Breast epithelium (tissue), 4 donors: ENCODE data around the gene BBS9. TPM values are rescaled to one million over a fixed set of nuclear protein-coding genes. Genes with fewer than 3 reads are reported as not detected.

Experiments used
- DNase-seq, 2 donors: peaks; one replicate each; pipeline ENCODE4 v3.0.0-alpha.2; 2019; ENCODE audit warnings: low spot score in 2 of 2
- H3K27ac ChIP-seq, 2 donors: fragments of 200-600 bp; sonication (generic) in 1 of 2; one replicate each; pipeline ENCODE4 v1.5.1; 2016 to 2019; ENCODE audit warnings: mild to moderate bottlenecking in 1 of 2
- H3K27me3 ChIP-seq, 2 donors: fragments of 200-600 bp; sonication (generic) in 1 of 2; one replicate each; pipeline versions ENCODE4 v1.5.1 to v1.6.0; 2017 to 2019; ENCODE audit warnings: control low read depth in 1 of 2, mild to moderate bottlenecking in 1 of 2
- H3K36me3 ChIP-seq: fragments of 200-600 bp; one replicate; pipeline ENCODE4 v1.5.1; 2019
- H3K4me1 ChIP-seq, 2 donors: fragments of 200-600 bp; sonication (generic); one replicate each; pipeline ENCODE4 v1.5.1; 2016 to 2019; ENCODE audit warnings: control low read depth in 1 of 2
- H3K4me3 ChIP-seq, 3 donors: fragments of 200-600 bp; sonication (generic); 1 replicate in 2 of 3; 2 replicates in 1 of 3; pipeline ENCODE4 v1.5.1; 2016 to 2019; ENCODE audit warnings: mild to moderate bottlenecking in 3 of 3, moderate library complexity in 2 of 3
- H3K9me3 ChIP-seq, 2 donors: fragments of 200-600 bp; sonication (generic) in 1 of 2; one replicate each; pipeline ENCODE4 v1.5.1; 2016 to 2019; ENCODE audit warnings: control low read depth in 1 of 2
- CTCF ChIP-seq, 3 donors: fragments of 450-650 bp; IDR thresholded peaks; one replicate each; pipeline ENCODE4 v1.5.1; 2016 to 2017; ENCODE audit warnings: antibody characterized with exemption in 3 of 3, mild to moderate bottlenecking in 3 of 3, moderate library complexity in 3 of 3
- POLR2A ChIP-seq: fragments of 450-650 bp; IDR thresholded peaks from one replicate; pipeline ENCODE4 v1.6.1; 2016; ENCODE audit warnings: antibody characterized with exemption, mild to moderate bottlenecking, moderate library complexity
- POLR2AphosphoS5 ChIP-seq, 3 donors: sonication (generic); formaldehyde crosslinking; IDR thresholded peaks; one replicate each; pipeline ENCODE4 v1.6.1; 2017; ENCODE audit warnings: antibody characterized with exemption in 3 of 3
- intact Hi-C: fragments of 100-400 bp; cut with DNase I; formaldehyde crosslinking; loops from one replicate; pipeline ENCODE4 v1.15.1; 2023; ENCODE audit warnings: low total_unique reads
- total RNA-seq, 3 donors: library from RNA; depleted of rRNA; stranded (reverse); fragments of >200 nt; gene quantifications; one replicate each; pipeline ENCODE4 v1.1.0, GENCODE V29; 2016

BBS9 gene
- total RNA-seq, 3 donors from 2014 or later = 27.4 to 49.5 (median 43.6) TPM

GRCh38 chr7:33590916-33591315 lies 461.6 kb downstream of the BBS9 start:
- DNase-seq = no peak
- TF ChIP-seq POLR2A = no peak
- no peak for TF ChIP-seq CTCF (IDR thresholded peaks at IDR 0.05)
- TF ChIP-seq POLR2AphosphoS5 (IDR thresholded peaks at IDR 0.05) = no peak
- intact Hi-C loops = no loop called here

DNA sequence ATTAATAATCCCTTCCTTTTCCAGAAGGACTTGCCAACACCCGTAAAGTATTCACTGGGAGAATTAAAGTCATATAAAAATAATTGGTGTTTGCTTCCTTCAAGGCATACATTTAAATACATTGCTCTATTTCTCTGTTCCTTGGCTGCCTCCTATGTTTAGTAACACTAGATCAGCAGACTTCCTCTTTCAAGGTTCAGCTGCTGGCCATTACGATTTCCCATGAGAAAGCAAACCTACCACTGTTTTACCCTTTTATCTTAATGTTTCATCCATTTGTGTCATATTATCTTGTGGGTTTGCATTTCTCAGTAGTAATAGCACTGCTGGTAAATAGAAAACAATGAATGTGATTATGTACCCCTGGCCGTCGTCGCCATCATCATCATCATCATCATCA lies 462.1 kb downstream of the BBS9 start:
- intact Hi-C loops = no loop called here
- no peak overlapping the region for H3K27ac ChIP-seq
- no peaks in the 10 kb centered on the region for H3K27me3 ChIP-seq
- DNase-seq = no peak
- no peak overlapping the region for H3K4me3 ChIP-seq
- no peaks in the 10 kb centered on the region for H3K9me3 ChIP-seq
- no peaks in the 10 kb centered on the region for H3K36me3 ChIP-seq
- no peaks in the 10 kb centered on the region for H3K4me1 ChIP-seq
- TF ChIP-seq POLR2AphosphoS5 (IDR thresholded peaks at IDR 0.05) (no peak), POLR2A (no peak), CTCF (IDR thresholded peaks at IDR 0.05) (no peak)

More at GRCh38 chr7:33590916-33591315, 461.6 kb downstream of the BBS9 start:
- no peak overlapping the region for H3K27ac ChIP-seq
- H3K36me3 ChIP-seq = no peaks in the 10 kb centered on the region
- no peak overlapping the region for H3K4me3 ChIP-seq
- H3K27me3 ChIP-seq = no peaks in the 10 kb centered on the region
- H3K9me3 ChIP-seq = no peaks in the 10 kb centered on the region
- H3K4me1 ChIP-seq = no peaks in the 10 kb centered on the region

DNA sequence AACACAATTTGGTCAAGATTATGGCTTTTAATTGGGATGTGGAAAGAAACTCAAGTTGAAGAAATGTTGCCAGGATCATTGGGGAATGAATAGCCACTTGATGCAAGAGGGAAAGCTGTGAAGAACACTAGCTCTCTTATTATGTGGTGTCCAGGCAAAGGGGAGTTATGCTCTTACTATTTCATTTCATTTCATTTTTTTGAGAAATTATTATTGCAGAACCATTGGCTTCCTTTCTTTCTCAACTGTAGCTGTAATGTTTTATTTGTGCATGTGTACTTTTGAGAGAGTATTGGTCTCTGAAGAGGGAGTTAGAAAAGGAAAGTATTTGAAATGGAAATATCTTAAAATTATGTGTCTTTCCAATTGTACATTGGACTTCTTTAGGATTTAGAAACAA lies 463.4 kb downstream of the BBS9 start:
- Histone ChIP-seq H3K27me3 (no peaks in the 10 kb centered on the region), H3K4me3 (no peak overlapping the region), H3K36me3 (no peaks in the 10 kb centered on the region), H3K27ac (no peak overlapping the region), H3K4me1 (no peaks in the 10 kb centered on the region), H3K9me3 (no peaks in the 10 kb centered on the region)
- intact Hi-C loops = no loop called here
- DNase-seq = no peak
- TF ChIP-seq POLR2A (no peak), CTCF (IDR thresholded peaks at IDR 0.05) (no peak), POLR2AphosphoS5 (IDR thresholded peaks at IDR 0.05) (no peak)

- DNase-seq = no peak
- H3K36me3 ChIP-seq = no peaks in the 10 kb centered on the region
- intact Hi-C loops = no loop called here
- no peak overlapping the region for H3K4me3 ChIP-seq
- H3K27me3 ChIP-seq = no peaks in the 10 kb centered on the region
- TF ChIP-seq POLR2AphosphoS5 (IDR thresholded peaks at IDR 0.05) (no peak), CTCF (IDR thresholded peaks at IDR 0.05) (no peak), POLR2A (no peak)
- H3K27ac ChIP-seq = no peak overlapping the region
- no peaks in the 10 kb centered on the region for H3K9me3 ChIP-seq
- H3K4me1 ChIP-seq = no peaks in the 10 kb centered on the region
Measured at GRCh38 chr7:33593611-33594010, 464.2 kb downstream of the BBS9 start.

- Histone ChIP-seq H3K4me3 (no peak overlapping the region), H3K27ac (no peak overlapping the region), H3K36me3 (no peaks in the 10 kb centered on the region), H3K27me3 (no peaks in the 10 kb centered on the region), H3K4me1 (no peaks in the 10 kb centered on the region), H3K9me3 (no peaks in the 10 kb centered on the region)
- intact Hi-C loops = no loop called here
- no peak for TF ChIP-seq POLR2AphosphoS5 (IDR thresholded peaks at IDR 0.05)
- TF ChIP-seq POLR2A = no peak
- no peak for TF ChIP-seq CTCF (IDR thresholded peaks at IDR 0.05)
- no peak for DNase-seq
Measured at GRCh38 chr7:33596686-33597085, 467.3 kb downstream of the BBS9 start.
